ENCODE results near the gene TAB3. TPM values are rescaled to one million over a fixed set of nuclear protein-coding genes. Genes with fewer than 3 reads are reported as not detected.

The TAB3 gene
- total and polyA plus RNA-seq, 9 of the 15 experiments (the other 6 are each of a cell fraction or from before 2014, with no cell fraction given): 2.4 to 31.1 (median 15.5) TPM

DNA sequence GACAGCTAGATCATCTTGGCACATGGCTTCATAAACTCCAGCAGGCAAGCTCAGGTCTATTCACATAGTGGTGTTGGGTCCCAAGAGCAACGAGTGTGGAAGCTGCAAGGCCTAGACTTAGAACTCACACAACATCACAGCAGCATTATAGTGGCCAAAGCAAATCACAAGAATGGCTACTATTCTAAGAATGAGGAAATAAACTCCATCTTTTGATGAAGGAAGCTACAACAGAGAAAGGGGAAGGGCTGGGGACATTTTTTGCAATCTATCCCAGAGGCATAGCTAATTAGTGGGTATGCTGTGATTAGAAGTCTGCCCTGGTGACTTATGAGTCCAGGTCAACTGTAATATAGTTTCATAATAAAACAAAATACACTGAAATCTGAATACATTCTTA is 42.9 kb upstream of the TAB3 start:
- H3K9ac ChIP-seq (ENCODE audit: insufficient read depth in 1 of 2, low read depth in 2 of 2, low read length in 2 of 2): no peak overlapping the region
- H3K4me1 ChIP-seq (replicated peaks in 1 of 2; ENCODE audit: control insufficient read depth in 2 of 2, insufficient read depth in 2 of 2, low read length in 2 of 2): no peaks in the 10 kb centered on the region
- no peak overlapping the region for H3K4me2 ChIP-seq (ENCODE audit: insufficient read depth, low read length)
- no TSS peak for BruUV-seq (replicated peaks)
- ChIA-PET POLR2A (interaction anchor here (0.6 kb wide), 1 partner anchor 530 kb away, joined by 3 read pairs; no protein-coding TSS in a partner anchor), CTCF (ENCODE audit: low intra/inter-chr PET ratio) (no interaction called here)
- no peaks in the 10 kb centered on the region for H3K79me2 ChIP-seq (ENCODE audit: control insufficient read depth, insufficient read depth, low read length)
- H3K36me3 ChIP-seq (ENCODE audit: control insufficient read depth, insufficient read depth, low read length): no peaks in the 10 kb centered on the region
- WGBS (ENCODE audit: insufficient coverage, low coverage, missing lambda C conversion rate): 0% methylated on average over 1 of the region's 1 CpG
- intact Hi-C loops (cut with micrococcal nuclease): no loop called here
- ATAC-seq (no peak), FAIRE-seq (no peak), DNase-seq (ENCODE audit: extremely low read depth in 1 of 4, low spot score in 3 of 4) (no peak)
- H3K27ac ChIP-seq (ENCODE audit: extremely low read depth, low read depth, low read length): no peak overlapping the region
- no peaks in the 10 kb centered on the region for H3K9me1 ChIP-seq (ENCODE audit: control insufficient read depth, insufficient read depth, low read length)
- H4K20me1 ChIP-seq (replicated peaks; ENCODE audit: control insufficient read depth, insufficient read depth, low read length): no peaks in the 10 kb centered on the region
- H3K27me3 ChIP-seq (ENCODE audit: control insufficient read depth in 2 of 2, insufficient read depth in 2 of 2, low read length in 2 of 2): no peaks in the 10 kb centered on the region; a peak in 1 of 5 replicates
- TF ChIP-seq ZNF668 (CRISPR knock-in tag; IDR thresholded peaks at IDR 0.05) (no peak), SFPQ (IDR thresholded peaks at IDR 0.05; ENCODE audit: low read depth, low read length) (no peak), SMC3 (conservative IDR thresholded peaks at IDR 0.05; ENCODE audit: insufficient read depth, low read depth, low read length) (no peak), CREM (IDR thresholded peaks at IDR 0.05; ENCODE audit: low read depth) (no peak), GATA2 (CRISPR knock-in tag; IDR thresholded peaks at IDR 0.05) (no peak), ADNP (tag; IDR thresholded peaks at IDR 0.05) (no peak), ZNF407 (IDR thresholded peaks at IDR 0.05; ENCODE audit: low read depth) (no peak), CREB1 (IDR thresholded peaks at IDR 0.05) (no peak), CREB1 (CRISPR knock-in tag; IDR thresholded peaks at IDR 0.05) (no peak)
- in situ Hi-C loops (cut with MboI): no loop called here
- H2AFZ ChIP-seq (ENCODE audit: low read depth, low read length): no peak overlapping the region
- H3K4me3 ChIP-seq: no peak overlapping the region
- H3K9me3 ChIP-seq (replicated peaks; ENCODE audit: control insufficient read depth, insufficient read depth, low read depth, low read length): no peaks in the 10 kb centered on the region
